ENCODE measurements around the gene ANKS3. TPM values are rescaled to one million over a fixed set of nuclear protein-coding genes. Genes with fewer than 3 reads are reported as not detected.

The ANKS3 gene
- total and polyA plus RNA-seq, 2 of the 8 experiments (the other 6 are each of a cell fraction or from before 2014, with no cell fraction given) = 15.5 to 23.9 TPM

GRCh38 chr16:4681471-4682083 lies 52.5 kb downstream of the ANKS3 start:
- CTCF ChIA-PET (ENCODE audit: partially characterized antibody) = interaction anchor here (0.9 to 2.7 kb wide), 11 partner anchors 10 to 191 kb away, joined by 3 to 18 read pairs (median 9); partner anchors contain the start of gene MGRN1

More at GRCh38 chr16:4681471-4682083, 52.5 kb downstream of the ANKS3 start:
- Histone ChIP-seq H3K4ac (replicated peaks; ENCODE audit: insufficient read length, low read depth, low read length) (no peak overlapping the region), H3K4me1 (replicated peaks in 1 of 4; ENCODE audit: control insufficient read depth in 3 of 4, insufficient read depth in 4 of 4, low read length in 3 of 4) (no peaks in the 10 kb centered on the region; a peak in 1 of 7 replicates), H2BK20ac (ENCODE audit: low read length) (no peak overlapping the region), H4K91ac (replicated peaks; ENCODE audit: insufficient read length, low read length) (no peak overlapping the region), H2AK5ac (ENCODE audit: low read depth, low read length) (no peak overlapping the region), H2BK12ac (ENCODE audit: low read depth, low read length) (no peak overlapping the region), H3K9me3 (ENCODE audit: insufficient read depth in 2 of 2, low read depth in 1 of 2, low read length in 1 of 2) (no peaks in the 10 kb centered on the region), H2AFZ (ENCODE audit: low read length) (no peak overlapping the region), H4K20me1 (replicated peaks in 1 of 2; ENCODE audit: control insufficient read depth in 1 of 2, insufficient read depth in 2 of 2, low read length in 2 of 2) (peaks cover 3 to 12% of the 10 kb centered on the region in 2 experiments), H3K9ac (replicated peaks in 1 of 4; ENCODE audit: extremely low read depth in 1 of 4, low read depth in 3 of 4, low read length in 3 of 4) (no peak overlapping the region), H3K23ac (ENCODE audit: insufficient read length) (no peak overlapping the region), H3K4me3 (ENCODE audit: extremely low read depth in 1 of 4, insufficient read depth in 2 of 4, low read depth in 3 of 4, low read length in 4 of 4) (no peak overlapping the region), H3K56ac (replicated peaks; ENCODE audit: insufficient read length, low read depth, low read length) (no peak overlapping the region), H3K14ac (ENCODE audit: insufficient read length) (no peak overlapping the region), H3K27ac (ENCODE audit: low read depth, low read length) (no peak overlapping the region), H3K79me2 (ENCODE audit: control insufficient read depth in 1 of 2, insufficient read depth in 2 of 2, low read length in 2 of 2) (no peaks in the 10 kb centered on the region), H3K36me3 (ENCODE audit: control insufficient read depth in 2 of 4, insufficient read depth in 4 of 4, low read length in 3 of 4) (peaks cover 2 to 20% (median 5%) of the 10 kb centered on the region in 4 experiments; a peak in 5 of 8 replicates), H2BK15ac (ENCODE audit: low read length) (no peak overlapping the region), H3K18ac (ENCODE audit: extremely low read depth, low read length) (no peak overlapping the region), H2BK120ac (replicated peaks; ENCODE audit: low read depth, low read length) (no peak overlapping the region), H3K23me2 (ENCODE audit: low read depth, low read length) (no peaks in the 10 kb centered on the region), H4K8ac (ENCODE audit: extremely low read depth, insufficient read depth, low read length) (no peak overlapping the region), H3K4me2 (ENCODE audit: insufficient read depth in 1 of 2, low read depth in 2 of 2, low read length in 2 of 2) (no peak overlapping the region), H4K5ac (ENCODE audit: insufficient read length, low read depth, low read length) (no peak overlapping the region), H3K79me1 (ENCODE audit: low read depth, low read length) (peaks cover 3% of the 10 kb centered on the region; the same call in 1 of the 2 replicates), H2BK5ac (ENCODE audit: low read depth, low read length) (no peak overlapping the region), H3K27me3 (replicated peaks in 1 of 4; ENCODE audit: control insufficient read depth in 3 of 4, extremely low read depth in 1 of 4, insufficient read depth in 3 of 4, low read length in 3 of 4) (no peaks in the 10 kb centered on the region)
- no peak for DNase-seq (ENCODE audit: low read depth in 1 of 2, low spot score in 2 of 2)
- POLR2A ChIA-PET (ENCODE audit: partially characterized antibody) = interaction anchor here (1.0 to 1.2 kb wide), 2 partner anchors 15 to 17 kb away, joined by 3 to 4 read pairs; no protein-coding TSS in a partner anchor
- no peak for FAIRE-seq
- TF ChIP-seq TEAD4 (IDR thresholded peaks at IDR 0.05; ENCODE audit: low read depth, low read length) (no peak), GTF2F1 (IDR thresholded peaks at IDR 0.05; ENCODE audit: borderline replicate concordance, low read depth, low read length) (no peak), EGR1 (IDR thresholded peaks at IDR 0.05; ENCODE audit: borderline replicate concordance, low read depth, low read length) (no peak), NANOG (IDR thresholded peaks at IDR 0.05; ENCODE audit: insufficient read depth, low read depth, low read length, poor library complexity, severe bottlenecking) (no peak), SIX5 (IDR thresholded peaks at IDR 0.05; ENCODE audit: low read depth, low read length) (no peak), BACH1 (IDR thresholded peaks at IDR 0.05; ENCODE audit: low read length) (no peak), TAF7 (optimal IDR thresholded peaks at IDR 0.05; ENCODE audit: borderline replicate concordance, low read depth, low read length) (no peak)
- 96% methylated on average over 39 of the region's 39 CpGs; no CpG with 5 or more reads in 1 of the 2 experiments for WGBS, 2 experiments (ENCODE audit: extremely low coverage in 1 of 2, insufficient coverage in 1 of 2, insufficient read length in 1 of 2, insufficient replicate concordance in 2 of 2, low coverage in 1 of 2, low lambda C conversion rate in 2 of 2, missing lambda C conversion rate in 1 of 2)

Data from H1 (cell line).